ENCODE measurements around the gene PCDHA6. TPM values are rescaled to one million over a fixed set of nuclear protein-coding genes. Genes with fewer than 3 reads are reported as not detected.

The PCDHA6 gene
- total RNA-seq, 2 donors from 2014 or later = 0.20 to 0.82 TPM

- no peak for DNase-seq (ENCODE audit: low spot score)
- peaks cover 0 to 33% of the 10 kb centered on the region in 2 donors for H3K9me3 ChIP-seq
- no peaks in the 10 kb centered on the region for H3K4me1 ChIP-seq
- no peaks in the 10 kb centered on the region for H3K36me3 ChIP-seq
- H3K4me3 ChIP-seq = no peak overlapping the region
- H3K27me3 ChIP-seq = no peaks in the 10 kb centered on the region
- TF ChIP-seq CTCF (IDR thresholded peaks at IDR 0.05) = no peak
- no peak overlapping the region for H3K27ac ChIP-seq
Measured at GRCh38 chr5:140877262-140877581, 49.5 kb downstream of the PCDHA6 start.

Other genes starting within 250 kb of the PCDHA6 start
- 10 to 100 TPM; 25.0 to 74.1 TPM for gene CD14, start 194.8 kb upstream of the PCDHA6 start, total RNA-seq
- gene TMCO6, start 188.5 kb upstream of the PCDHA6 start, total RNA-seq = 10 to 100 TPM; 10.6 to 26.0 TPM
- gene NDUFA2, start 180.3 kb upstream of the PCDHA6 start, total RNA-seq = 10 to 100 TPM; 79.1 to 81.5 TPM
- 100 to 1,000 TPM in 1 of 2 donors, 10 to 100 TPM in 1; 75.1 to 106 TPM for gene IK, start 180.1 kb upstream of the PCDHA6 start, total RNA-seq
- 10 to 100 TPM in 1 of 2 donors, 1 to 10 TPM in 1; 8.3 to 12.4 TPM for gene WDR55, start 163.1 kb upstream of the PCDHA6 start, total RNA-seq
- under 1 TPM in 1 of 2 donors, not detected in 1; 0.51 TPM for gene DND1, start 154.4 kb upstream of the PCDHA6 start, total RNA-seq
- 10 to 100 TPM; 33.9 to 45.6 TPM for gene HARS1, start 136.6 kb upstream of the PCDHA6 start, total RNA-seq
- gene HARS2, start 136.5 kb upstream of the PCDHA6 start, total RNA-seq = 10 to 100 TPM; 14.5 to 16.2 TPM
- gene ZMAT2, start 127.5 kb upstream of the PCDHA6 start, total RNA-seq = 10 to 100 TPM; 21.2 to 33.7 TPM
- not detected for gene PCDHA1, start 41.8 kb upstream of the PCDHA6 start, total RNA-seq
- under 1 TPM; 0.07 to 0.20 TPM for gene PCDHA2, start 33.1 kb upstream of the PCDHA6 start, total RNA-seq
- gene PCDHA3, start 26.9 kb upstream of the PCDHA6 start, total RNA-seq = under 1 TPM; 0.43 to 0.48 TPM
- under 1 TPM; 0.43 to 0.63 TPM for gene PCDHA4, start 20.9 kb upstream of the PCDHA6 start, total RNA-seq
- gene PCDHA5, start 6.3 kb upstream of the PCDHA6 start, total RNA-seq = under 1 TPM in 1 of 2 donors, not detected in 1; 0.16 TPM
- under 1 TPM in 1 of 2 donors, not detected in 1; 0.07 TPM for gene PCDHA7, start 6.3 kb downstream of the PCDHA6 start, total RNA-seq
- not detected for gene PCDHA8, start 13.2 kb downstream of the PCDHA6 start, total RNA-seq
- under 1 TPM in 1 of 2 donors, not detected in 1; 0.04 TPM for gene PCDHA9, start 20.4 kb downstream of the PCDHA6 start, total RNA-seq
- under 1 TPM; 0.52 to 0.55 TPM for gene PCDHA10, start 27.9 kb downstream of the PCDHA6 start, total RNA-seq
- gene PCDHA11, start 41.0 kb downstream of the PCDHA6 start, total RNA-seq = under 1 TPM; 0.12 to 0.96 TPM
- gene PCDHA12, start 47.3 kb downstream of the PCDHA6 start, total RNA-seq = under 1 TPM; 0.59 to 0.67 TPM
- under 1 TPM; 0.15 to 0.39 TPM for gene PCDHA13, start 54.2 kb downstream of the PCDHA6 start, total RNA-seq
- gene PCDHAC1, start 98.3 kb downstream of the PCDHA6 start, total RNA-seq = under 1 TPM; 0.26 to 0.51 TPM
- gene PCDHAC2, start 138.5 kb downstream of the PCDHA6 start, total RNA-seq = 1 to 10 TPM; 3.7 to 4.1 TPM
- not detected for gene PCDHB1, start 223.4 kb downstream of the PCDHA6 start, total RNA-seq